GM11168 (cell line): ENCODE results near the gene HIPK3.
"Not testable (repeated sequence)": the region's sequence is repeated elsewhere in the genome, so short reads cannot be mapped to it uniquely, and the experiment has no call there.

Experiments
- in situ Hi-C: fragments of 300-500 bp; cut with MboI; formaldehyde crosslinking; loops from one replicate; pipeline ENCODE4 v1.12.0; 2022; ENCODE audit warnings: low sequenced_read_pairs; ENCODE audit not compliant: unreplicated experiment

Gene HIPK3

DNA sequence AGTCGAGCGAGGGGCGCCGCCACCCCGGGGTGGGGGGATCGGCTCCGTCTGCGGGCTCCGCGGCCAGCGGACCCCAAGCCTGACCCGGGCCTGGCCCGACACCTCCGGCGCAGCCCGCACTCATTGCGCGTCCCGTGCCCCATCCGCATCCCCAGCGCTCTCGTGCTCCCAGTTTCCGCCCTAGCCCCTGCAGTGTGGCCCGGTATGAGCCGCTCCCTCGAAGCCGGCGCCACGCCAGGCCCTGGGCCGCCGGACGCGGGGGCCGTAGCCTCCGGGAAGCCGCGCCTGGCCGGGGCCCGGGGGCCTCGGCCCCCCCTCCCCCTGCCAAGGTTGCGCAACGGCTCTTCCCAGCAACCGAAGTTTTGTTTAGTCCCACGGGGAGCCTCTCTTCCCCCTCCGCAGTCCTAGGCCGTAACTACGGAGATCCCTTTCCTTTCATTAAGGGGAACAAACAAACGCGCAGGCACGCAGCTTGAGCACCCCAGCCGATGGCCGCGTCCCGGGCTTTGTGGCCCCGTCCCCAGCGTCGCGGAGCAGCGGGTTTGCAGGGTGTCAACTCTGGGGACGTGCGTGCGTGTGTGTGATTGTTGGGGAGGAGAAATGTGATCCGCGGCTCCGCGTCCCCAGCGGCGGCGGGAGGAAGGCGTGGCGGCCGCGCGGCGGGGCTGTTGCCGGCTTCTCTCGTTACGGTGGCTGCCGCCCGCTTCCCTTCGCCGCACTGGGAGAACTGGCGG lies 883 bp downstream of the HIPK3 start:
- in situ Hi-C loops: no loop called here

DNA sequence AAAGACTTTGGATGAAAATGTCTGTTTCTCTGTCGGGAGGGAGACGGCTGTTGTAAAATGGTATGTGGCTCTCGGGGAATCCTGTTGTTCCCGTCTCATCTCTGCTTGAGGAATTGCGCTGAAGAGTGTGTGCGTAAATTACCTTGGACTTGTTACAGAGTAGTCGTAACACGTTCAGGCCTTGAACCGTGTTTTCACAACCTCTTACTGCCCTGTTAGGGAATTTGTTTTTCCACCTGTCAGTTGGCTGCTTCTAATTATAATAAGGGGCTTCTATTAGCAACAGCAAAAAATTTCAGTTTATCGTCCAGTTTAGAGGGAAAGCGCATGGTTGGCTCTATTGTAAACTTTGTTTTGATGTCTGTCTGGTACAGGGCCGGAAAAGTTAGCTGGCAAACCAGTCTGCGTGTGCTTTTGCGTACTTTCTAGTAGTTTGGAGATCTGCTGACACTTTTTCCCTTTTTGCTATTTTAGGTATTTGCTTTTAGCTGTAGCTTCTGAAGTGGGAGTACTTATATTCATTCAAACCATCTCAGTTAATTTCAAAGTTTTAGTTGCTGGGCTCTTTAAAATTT lies 1.5 kb downstream of the HIPK3 start:
- in situ Hi-C loops: no loop called here

DNA sequence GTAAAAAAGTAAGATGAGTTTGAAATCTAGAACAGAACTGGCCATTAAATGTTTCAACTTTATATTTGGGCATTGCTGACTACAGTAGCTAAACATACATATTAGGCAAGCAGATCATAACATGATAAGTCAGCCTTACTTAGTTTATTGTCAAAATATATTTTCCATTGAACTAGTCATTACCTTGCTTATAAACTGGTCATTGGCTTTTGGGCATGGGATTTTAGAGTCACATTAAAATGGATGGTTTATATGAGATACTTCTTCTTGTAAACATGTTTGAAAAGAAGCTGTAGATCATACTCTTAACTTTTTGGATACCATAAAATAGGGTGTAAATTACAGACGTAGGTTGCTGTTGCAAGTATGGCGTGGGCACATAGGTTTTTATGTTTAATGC lies 2.7 kb downstream of the HIPK3 start:
- in situ Hi-C loops: no loop called here

DNA sequence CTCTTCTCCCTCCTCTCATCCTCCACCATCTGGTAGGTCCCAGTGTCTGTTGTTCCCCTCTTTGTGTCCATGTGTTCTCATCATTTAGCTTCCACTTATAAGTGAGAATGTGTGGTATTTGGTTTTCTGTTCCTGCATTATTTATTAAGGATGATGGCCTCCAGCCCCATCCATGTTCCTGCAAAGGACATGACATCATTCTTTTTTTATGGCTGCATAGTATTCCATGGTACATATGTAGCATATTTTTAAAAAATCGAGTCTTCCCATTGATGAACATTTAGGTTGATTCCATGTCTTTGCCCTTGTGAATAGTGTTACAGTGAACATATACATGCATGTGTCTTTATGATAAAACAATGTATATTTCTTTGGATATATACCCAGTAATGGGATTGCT lies 4.2 kb downstream of the HIPK3 start:
- in situ Hi-C loops: not testable (repeated sequence)

DNA sequence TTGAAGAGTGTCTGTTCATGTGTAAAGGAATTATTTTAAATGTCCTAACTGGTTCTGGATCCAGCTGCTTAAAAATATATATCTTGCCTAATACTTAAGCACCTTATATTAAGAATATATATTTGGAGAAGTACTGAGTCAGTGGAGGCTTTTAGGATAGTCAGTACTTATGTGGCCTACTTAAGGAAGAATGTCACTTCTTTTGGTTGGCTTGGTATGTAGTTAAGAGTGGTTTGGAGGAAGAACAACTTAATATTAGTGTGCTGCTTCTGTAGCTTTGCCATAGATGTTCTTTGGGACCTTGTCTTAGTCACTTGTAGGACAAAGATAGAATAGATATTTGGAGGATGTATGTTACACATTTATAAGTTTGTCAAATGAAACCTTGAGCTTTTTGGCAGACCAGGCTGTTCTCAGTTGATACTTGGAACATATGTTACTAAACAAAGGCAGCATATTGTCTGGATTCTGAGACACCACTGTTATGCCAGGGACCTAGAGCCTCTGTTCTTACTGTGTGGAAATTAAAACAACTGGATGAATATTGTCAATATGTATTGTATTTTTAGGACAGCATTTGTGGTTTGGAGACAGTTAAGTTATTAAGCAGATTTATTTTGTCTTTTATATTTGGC lies 4.9 kb downstream of the HIPK3 start:
- in situ Hi-C loops: no loop called here

DNA sequence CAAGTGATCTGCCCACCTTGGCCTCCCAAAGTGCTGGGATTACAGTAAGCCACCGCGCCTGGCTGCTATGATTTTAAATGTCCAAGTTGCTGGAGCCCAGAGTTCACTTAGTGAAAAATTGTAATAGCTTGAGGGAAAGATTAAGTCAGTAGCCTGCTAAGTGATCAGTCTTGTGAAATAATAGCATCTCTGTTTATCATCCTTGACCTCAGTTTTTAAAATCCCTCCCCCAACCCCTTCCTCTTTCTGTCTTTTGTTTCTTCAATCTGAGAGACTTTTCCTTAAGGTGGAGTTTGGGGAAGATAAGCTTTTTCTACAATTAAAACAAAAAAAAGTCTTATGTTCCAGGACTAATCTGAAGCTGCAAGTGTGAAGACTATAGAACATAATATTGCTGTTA lies 6.4 kb downstream of the HIPK3 start:
- in situ Hi-C loops: no loop called here

DNA sequence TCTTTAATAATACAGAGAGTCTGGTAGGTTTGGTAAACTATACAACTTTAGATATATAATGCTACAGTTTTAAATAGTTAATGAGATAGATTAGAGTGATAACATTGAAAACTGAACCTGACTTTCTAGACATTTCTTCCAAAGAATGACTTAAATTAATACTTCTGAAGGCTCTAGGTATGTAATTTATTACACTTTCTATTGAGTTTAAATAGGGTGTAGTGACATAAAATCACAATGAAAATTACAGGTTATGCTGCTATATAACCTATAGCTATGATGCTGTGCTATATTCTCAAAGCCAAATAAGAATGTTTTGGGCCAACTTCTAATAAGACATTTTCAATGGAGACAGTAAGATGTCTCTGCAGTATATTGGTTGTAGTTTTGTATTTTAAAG lies 7.7 kb downstream of the HIPK3 start:
- in situ Hi-C loops: no loop called here

DNA sequence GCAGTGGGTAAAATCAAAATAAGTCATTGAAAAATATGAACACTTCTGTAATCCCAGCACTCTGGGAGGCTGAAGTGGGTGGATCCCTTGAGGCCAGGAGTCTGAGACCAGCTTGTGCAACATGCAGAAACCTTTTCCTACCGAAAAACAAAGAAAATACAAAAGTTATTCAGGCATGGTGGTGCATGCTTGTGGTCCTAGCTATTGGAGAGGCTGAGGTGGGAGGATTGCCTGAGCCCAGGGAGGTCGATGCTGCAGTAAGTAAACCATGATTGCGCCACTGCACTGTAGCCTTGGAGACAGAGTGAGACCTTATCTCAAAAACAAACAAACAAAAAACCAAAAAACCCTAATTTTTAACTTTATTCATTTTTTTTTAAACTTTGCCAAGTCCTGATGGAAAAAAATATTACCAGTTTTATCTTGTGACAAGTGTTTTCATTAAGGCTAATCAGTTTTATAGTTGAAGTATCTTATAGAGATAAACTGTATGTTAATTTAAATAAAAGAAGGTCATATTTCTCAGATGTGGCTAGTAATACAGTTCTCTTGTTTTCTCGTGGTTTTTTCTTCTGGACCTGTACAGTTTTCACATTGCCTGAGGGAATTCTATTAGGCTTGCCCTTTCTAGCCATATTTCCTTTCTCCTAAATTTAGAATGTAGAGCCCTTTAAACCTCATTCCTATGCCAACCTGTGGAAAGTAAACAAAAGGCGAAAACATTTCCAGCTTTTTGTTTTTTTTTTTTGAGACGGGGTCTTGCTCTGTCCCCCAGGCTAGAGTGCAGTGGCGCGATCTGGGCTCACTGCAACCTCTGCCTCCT lies 9.4 kb downstream of the HIPK3 start:
- in situ Hi-C loops: no loop called here

DNA sequence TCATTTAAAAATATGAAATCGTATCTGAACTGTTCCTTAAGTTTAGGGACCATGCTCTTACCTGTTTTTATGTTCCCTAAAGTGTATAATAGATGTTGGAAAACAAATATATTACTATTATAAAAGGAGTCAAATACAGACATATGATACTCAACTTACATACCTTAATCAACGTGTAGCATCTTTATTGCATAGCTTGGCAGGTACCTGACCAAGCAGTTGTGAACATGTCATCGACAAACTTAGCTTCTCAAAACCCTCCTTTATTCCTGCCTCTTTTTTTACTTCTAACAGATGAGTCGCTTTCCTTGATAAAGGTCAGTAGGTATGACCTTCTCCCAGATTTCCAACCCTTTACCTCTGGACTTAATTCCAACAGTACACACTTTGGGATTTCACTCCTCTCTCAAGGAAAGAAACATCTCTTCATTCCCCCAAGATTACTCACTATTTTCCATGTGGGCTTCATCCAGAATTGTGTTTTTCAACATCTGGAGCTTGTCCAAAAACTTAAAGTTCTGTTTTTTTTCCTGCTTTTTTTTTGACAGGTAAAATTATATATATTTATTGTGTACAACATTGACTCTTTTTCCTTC lies 11.9 kb downstream of the HIPK3 start:
- in situ Hi-C loops: no loop called here

DNA sequence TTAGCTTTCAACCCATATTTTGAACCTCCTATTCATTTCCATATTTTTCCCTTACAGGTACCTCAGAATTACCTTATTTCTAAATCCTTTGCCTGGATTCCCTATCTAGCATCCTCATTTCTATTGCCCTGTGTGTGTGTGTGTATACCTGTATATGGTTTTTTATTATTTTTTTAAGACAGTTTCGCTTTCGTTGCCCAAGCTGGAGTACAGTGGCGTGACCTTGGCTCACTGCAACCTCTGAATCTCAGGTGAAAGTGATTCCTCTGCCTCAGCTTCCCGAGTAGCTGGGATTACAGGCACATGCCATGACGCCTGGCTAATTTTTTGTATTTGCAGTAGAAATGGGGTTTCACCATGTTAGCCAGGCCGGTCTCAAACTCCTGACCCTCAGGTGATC lies 12.6 kb downstream of the HIPK3 start:
- in situ Hi-C loops: no loop called here

DNA sequence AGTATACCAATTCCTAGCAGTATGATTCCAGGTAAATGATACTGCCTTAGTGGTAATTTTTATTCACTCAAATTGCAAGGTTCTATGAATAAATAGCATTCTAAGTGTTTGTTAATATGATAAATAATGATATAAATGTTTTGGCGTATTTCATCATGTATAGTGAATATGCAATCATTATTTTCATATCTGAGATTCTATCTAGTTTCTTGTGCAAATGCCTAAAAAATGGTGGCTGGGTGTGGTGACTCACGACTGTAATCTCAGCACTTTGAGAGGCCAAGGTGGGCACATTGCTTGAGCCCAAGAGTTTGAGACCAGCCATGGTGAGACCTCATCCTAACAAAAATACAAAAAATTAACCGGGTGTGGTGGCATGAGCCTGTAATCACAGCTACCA lies 13.9 kb downstream of the HIPK3 start:
- in situ Hi-C loops: no loop called here

DNA sequence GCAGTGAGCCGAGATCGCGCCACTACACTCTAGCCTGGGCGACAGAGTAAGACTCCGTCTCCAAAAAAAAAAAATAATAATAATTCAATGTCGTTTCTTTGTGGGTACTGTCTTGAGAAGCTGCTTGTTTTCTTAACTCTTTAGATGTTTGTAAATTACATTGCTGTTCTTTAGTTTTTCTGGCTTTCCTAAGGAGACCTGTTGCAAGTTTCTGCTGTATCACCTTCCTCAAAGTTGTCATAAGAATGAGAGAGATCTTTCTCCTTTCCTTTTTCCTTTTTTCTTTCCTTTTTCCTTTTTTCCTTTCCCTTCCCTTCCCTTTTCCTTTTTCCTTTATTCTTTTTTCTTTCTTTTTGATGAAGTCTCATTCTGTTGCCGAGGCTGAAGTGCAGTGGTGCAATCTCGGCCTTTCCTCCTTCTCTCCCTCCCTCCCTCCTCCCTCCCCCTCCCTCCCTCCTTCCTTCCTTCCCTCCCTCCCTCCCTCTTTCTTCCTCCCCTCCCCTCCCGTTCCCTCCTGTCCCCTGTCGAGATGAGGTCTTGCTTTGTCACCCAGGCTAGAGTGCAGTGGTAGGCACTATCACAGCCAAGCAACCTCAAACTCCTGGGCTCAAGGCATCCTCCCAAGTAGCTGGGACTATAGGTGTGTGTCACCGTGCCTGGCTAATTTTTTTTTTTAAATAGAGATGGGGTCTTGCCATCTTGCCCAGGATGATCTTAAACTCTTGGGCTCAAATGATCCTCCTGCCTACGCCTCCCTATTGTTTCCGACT lies 15.3 kb downstream of the HIPK3 start:
- in situ Hi-C loops: no loop called here

DNA sequence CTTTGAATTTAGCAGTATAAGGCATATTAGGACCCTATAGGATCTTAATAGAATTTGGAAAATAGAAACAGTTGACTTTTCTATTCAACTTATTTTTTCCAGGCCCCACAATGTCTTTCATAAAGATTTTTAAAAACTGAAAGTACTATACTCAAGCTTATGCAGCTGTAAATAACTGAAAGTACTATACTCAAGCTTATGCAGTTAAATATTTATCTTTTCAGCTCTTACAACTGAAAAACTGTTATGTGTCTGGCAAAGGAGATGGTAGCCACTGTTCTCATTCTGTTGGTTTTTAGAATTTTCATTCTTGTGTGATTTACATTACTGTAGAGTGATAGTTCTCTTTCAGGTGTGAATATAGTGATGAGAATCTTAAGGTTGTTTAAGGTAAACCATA lies 16.5 kb downstream of the HIPK3 start:
- in situ Hi-C loops: no loop called here

DNA sequence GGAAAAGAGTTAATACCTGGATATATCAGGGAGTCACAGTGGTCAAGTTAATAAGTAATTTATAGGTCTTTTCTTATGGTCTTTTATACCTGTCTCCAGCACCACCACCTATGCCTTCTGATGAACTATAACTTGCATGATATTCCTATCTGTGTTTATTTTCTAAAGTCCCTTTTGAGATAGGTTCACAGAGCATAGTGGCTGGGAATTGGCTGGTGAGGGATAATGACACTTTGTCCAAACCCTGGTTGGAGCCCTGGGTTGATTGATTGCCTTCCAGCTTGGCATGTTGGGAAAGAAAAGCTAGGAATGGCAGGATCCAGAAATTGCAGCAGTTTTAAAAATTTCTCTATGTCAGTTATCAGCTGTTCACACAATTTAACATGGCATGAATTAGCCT lies 23.2 kb downstream of the HIPK3 start:
- in situ Hi-C loops: no loop called here

DNA sequence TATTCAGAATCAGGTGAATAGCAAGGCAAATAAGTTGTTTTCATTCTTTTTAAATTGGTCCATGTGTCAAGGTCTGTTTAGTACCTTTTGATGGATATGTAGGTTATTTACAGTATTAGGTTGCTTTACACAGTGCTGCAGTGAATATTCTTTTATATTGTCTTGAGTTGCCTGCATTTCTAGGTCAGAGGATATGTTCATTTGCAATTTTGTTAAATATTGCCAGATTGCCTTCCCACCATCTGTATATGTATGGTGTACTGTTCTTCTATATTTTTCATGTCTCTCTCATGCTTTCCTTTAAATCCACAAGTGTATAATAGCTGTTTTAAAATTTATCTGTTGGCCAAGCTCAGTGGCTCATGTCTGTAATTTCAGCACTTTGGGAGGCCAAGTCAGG lies 24.6 kb downstream of the HIPK3 start:
- in situ Hi-C loops: no loop called here

DNA sequence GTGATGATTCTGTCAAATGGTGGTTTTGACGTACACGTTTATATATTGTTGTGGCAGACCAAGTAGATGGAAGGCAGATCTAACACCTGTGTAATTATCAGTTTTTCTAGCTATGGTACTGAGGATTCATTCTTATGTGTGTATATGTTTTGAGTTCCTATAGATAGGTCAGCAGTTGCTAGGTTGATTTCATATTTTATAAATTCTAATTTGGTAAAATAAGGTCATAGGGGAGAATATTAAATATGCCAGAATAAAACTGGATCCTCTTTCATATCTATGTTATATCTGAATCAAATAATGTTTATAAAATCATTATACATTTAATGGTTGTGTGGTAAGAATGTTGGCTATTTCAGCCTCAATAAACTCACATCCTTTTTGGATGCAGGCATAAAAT lies 27.6 kb downstream of the HIPK3 start:
- in situ Hi-C loops: no loop called here

DNA sequence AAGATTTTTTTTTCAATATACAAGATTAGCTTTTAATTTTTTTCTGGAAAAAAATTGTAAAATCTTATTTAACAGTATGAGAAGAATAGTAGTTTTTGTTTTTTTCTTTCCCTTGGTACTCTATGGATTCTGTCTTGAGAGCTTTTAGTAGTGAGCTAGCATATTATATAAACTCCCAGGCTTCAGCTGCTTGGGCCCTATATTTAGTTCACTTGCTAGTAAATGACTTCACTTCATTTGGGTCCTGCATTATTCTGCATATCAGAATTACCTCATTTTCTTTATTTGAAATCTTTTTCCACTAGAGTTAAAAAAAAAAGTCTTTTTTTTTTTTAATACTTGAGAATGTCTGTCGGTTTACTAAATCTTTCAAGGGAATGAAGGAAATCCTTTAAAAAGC lies 33.1 kb downstream of the HIPK3 start:
- in situ Hi-C loops: no loop called here

DNA sequence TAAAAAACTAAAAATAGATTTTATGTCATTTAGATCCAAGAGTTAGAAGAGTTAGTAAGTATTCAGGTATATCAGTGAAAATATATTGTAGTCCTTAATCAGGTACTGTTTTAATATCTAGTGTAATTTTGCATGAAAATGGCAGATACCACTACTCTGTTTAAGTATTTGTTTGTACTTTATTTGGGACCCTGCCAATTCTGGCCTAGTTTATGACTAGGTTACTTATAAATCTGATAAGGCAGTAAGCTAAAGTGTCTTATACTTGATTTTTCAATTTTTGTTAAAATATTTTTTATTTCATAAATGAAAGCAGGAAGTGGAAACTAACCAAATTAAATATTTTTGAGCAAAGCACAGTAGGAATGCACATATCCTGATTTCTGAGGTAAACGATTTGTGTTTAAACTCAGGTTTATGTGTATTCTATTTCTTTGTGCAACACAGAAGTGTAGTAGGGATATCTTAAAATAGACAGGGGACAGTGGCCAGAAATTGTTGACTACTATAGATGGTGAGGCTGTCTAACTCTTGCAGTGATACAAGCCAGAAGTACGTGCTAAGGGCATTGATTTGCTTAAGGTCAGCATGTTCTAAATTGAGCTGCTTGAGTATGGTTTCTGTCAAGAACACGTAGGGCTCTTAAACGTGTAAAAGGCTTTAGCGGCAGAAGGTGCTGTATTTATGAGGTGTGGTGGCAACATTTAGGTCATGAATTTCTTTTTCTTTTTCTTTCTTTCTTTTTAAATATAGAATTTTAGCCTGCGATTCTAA lies 34.0 kb downstream of the HIPK3 start:
- in situ Hi-C loops: no loop called here

DNA sequence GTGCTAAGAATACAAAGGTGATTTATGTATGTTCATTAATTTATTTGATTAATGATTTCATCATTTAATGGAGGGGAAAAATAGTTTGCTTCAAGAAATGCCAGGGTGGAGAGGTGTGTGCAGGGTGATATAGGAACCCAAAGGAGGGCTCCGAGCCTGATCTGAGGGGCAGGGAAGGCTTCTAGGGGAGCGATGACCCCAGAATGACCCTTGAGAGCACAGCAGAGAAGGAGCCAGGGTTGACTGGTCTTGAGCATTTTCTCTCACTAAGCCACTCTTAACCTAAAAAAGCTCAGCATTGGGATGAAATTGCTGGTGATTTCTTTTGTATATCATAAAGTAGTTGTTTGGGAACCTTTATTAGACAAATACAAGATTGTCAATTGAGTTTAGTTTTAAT lies 35.1 kb downstream of the HIPK3 start:
- in situ Hi-C loops: no loop called here
